Coronary artery (tissue), 2 donors: ENCODE data around the gene HPSE2.

Source experiments
- DNase-seq: peaks from one replicate; pipeline ENCODE4 v3.0.0-alpha.2; 2017; ENCODE audit warnings: low spot score
- H3K27ac ChIP-seq, 2 donors: fragments of 200-600 bp; sonication (generic); one replicate each; pipeline ENCODE4 v1.5.1; 2016 to 2019
- H3K4me3 ChIP-seq: fragments of 200-600 bp; sonication (generic); 2 replicates; pipeline ENCODE4 v1.5.1; 2016; ENCODE audit warnings: mild to moderate bottlenecking, moderate library complexity
- CTCF ChIP-seq: fragments of 200-600 bp; sonication (generic); IDR thresholded peaks from one replicate; pipeline ENCODE4 v1.5.1; 2019; ENCODE audit warnings: antibody characterized with exemption

The HPSE2 gene

GRCh38 chr10:98465866-98466265, 769.8 kb downstream of the HPSE2 start:
- Histone ChIP-seq H3K4me3 (no peak overlapping the region), H3K27ac (no peak overlapping the region)
- DNase-seq, result no peak
- TF ChIP-seq CTCF, result no peak

GRCh38 chr10:98463976-98464754, 771.5 kb downstream of the HPSE2 start:
- no peak for TF ChIP-seq CTCF
- H3K4me3 ChIP-seq, result no peak overlapping the region
- no peak overlapping the region for H3K27ac ChIP-seq
- DNase-seq, result no peak

GRCh38 chr10:98463016-98463415, 772.6 kb downstream of the HPSE2 start:
- DNase-seq, result no peak
- TF ChIP-seq CTCF, result no peak
- Histone ChIP-seq H3K4me3 (no peak overlapping the region), H3K27ac (no peak overlapping the region)

GRCh38 chr10:98461500-98461842, 774.2 kb downstream of the HPSE2 start:
- H3K27ac ChIP-seq, result peak overlapping the region in 1 of 2 donors; percentile 70
- H3K4me3 ChIP-seq, result no peak overlapping the region
- TF ChIP-seq CTCF, result no peak
- DNase-seq, result no peak

- TF ChIP-seq CTCF, result no peak
- Histone ChIP-seq H3K4me3 (no peak overlapping the region), H3K27ac (peak overlapping the region; percentile 65 to 70)
- no peak for DNase-seq
These were observed 774.7 kb downstream of the HPSE2 start for GRCh38 chr10:98460837-98461499.

- DNase-seq, result no peak
- TF ChIP-seq CTCF, result no peak
- Histone ChIP-seq H3K4me3 (no peak overlapping the region), H3K27ac (no peak overlapping the region)
These were observed 776.6 kb downstream of the HPSE2 start for GRCh38 chr10:98458809-98459784.
